COR-L47 (cell line): Measurements from ENCODE around the gene CYP2E1.
"Not testable (repeated sequence)": the region's sequence is repeated elsewhere in the genome, so short reads cannot be mapped to it uniquely, and the experiment has no call there.

ENCODE experiments used
- DNase-seq: peaks from one replicate; lab custom pipeline; 2025; lab: John Stamatoyannopoulos, UW

Gene CYP2E1

DNA sequence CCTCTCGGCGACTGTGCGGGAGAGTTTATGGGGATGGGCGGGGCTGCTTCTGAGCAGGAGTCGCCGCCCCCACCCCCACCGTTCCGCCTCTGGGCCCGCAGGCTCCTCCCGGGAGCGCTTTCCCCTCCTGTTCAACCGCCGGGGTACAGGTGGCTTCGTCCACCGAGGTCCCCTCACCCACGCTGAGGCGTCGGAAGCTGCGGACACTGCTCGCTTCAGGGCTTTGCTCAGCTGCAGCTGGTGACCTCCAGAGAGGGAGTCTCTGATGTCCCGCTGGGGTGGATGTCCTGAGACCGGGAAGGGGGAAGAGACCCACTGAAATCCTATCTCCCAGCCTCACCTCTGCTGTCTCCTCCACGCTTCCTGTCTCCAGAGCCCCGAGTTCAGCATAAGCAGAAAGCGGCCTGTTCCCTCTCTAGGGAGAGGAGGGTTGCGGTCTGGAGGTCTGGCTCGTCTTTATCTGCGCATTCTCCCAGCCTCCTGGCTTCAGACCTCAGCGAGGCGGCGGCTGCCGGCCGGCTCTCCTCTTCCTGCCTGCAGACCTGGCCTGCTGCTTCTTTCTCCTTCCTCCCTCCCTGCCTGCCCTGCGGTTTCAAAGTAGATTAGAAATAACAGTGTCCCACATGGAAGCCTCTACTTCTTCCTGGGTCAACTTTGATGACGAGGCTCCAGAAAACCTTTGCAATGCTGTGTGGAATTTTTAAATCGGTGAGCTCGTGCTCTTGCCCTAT is 1.8 kb downstream of the CYP2E1 start:
- no peak for DNase-seq

DNA sequence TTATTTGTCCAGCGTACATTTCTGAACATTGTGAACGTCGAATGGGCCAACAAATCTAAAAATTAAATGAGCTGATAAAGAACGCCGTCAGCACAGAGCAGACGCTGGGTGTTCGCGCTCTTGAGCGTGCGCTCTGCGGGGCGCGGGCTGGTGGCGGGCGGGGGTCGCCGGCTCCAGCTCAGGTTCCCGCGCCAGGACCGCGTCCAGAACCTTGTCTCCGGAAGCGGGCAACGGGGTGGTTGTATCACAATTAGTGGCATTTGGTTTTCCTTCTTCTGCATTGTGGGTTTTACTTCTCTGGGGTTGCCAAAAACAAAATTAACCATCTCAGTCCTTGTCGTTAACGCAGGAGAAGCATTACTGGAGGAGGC is 2.4 kb downstream of the CYP2E1 start:
- DNase-seq = no peak

DNA sequence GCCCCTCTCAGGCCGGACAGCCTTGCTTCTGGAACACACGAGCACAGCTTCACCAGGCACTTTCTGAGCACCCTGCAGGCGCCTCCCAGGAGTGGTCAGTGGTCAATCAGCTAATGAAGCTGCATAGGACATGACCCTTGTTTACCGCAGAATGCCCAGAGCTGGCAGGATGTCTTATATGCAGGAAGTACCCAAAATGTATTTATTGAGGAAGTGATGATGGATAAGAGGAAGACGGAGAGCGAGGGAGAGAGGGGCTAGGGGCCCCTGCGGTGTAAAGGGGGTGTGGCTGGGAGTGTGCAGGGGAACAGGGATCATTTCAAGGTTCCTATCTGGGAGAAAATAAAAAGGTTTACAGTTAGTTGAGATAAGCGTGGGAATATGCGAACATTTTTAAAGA is 3.3 kb downstream of the CYP2E1 start:
- no peak for DNase-seq

DNA sequence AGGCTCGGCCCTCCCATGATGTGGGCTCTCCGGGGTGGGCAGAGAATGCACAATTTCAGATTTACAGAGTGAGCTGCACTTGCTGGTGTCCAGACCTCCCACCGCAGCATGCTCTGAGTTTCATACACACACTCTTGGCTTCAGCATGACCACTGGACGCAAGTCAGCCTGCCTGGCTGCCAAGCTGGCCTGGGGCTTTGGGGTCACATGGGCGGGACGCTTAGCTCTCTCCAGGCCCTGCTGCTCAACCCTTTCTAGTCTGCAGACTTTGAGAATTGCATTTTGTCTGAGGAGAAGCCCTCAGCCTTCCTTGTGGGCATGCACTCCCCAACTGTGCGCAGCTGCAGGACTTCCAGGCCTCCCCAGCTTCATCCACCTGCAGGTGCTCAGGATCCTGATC is 5.7 kb downstream of the CYP2E1 start:
- no peak for DNase-seq

DNA sequence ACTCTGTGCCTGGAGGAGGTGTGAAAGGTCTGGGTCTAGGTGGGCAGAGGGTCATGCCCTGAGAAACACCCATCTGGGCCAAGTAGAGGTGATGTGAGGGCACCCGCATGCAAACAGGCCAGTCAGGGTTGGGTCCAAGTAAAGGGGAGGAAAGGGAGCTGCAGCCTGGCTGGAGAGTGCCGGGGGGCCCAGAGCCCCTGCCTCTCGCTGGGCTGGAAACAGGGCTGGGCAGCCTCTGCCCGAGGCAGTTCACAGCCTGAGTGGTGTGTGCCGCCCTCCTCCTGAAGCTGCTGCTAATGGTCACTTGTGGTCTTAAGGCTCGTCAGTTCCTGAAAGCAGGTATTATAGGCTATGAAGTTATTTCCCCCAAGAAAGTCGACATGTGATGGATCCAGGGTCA is 7.3 kb downstream of the CYP2E1 start:
- no peak for DNase-seq

DNA sequence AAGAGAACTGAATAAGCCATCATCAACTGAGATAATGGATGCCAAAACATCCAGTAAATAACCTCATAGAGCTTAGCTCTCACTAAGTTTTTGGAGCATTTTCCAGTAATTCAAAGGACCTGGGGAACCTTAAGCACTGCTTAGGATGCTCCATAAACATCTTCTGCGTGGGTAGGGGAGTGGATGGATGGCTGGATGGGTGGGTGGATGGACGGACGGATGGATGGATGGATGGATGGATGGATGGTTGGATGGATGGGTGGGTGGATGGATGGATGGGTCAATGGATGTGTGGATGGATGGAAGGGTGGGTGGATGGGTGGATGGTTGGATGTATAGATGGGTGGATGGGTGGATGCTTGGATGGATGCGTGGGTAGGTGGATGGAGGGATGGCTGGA is 9.0 kb downstream of the CYP2E1 start:
- DNase-seq = no peak

DNA sequence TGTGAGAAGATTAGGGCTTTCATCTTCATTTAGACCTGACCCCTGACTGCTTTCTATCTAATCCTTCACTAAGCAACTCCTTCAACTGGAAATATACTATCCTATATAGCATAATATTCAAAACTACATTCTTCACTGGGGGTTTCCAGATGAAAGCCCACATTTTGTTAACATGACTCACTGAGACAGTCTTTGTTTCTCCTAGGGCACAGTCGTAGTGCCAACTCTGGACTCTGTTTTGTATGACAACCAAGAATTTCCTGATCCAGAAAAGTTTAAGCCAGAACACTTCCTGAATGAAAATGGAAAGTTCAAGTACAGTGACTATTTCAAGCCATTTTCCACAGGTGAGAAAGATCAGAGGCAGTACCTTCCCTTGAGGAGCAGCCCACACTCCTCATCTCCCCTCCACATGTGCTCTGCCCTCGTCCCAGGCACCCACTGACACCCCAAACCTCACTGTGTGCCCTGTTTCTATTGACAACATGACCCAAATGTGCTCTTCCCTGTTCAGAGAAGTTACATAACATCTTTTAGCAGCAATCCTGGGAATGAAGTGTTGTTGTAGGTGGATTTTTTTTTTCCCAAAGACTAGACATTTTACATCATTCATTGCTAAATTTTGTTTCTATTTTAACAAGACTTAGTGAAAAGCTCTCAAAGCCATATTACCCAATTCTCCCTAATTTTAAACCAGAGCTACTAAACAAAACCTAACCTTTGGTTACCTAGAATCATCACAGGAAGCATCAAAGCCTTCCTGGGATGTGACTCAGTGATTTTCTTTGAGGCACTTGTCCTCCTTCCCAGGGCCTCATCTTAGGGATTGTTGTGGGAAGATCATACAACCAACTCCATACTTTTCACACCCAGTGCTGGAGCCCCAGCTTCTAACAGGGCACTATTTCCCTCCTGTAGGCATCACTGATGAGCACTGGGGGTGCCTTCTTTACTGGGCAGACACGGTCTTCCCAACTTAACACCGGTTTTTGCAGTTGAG is 10.7 kb downstream of the CYP2E1 start:
- no peak for DNase-seq

DNA sequence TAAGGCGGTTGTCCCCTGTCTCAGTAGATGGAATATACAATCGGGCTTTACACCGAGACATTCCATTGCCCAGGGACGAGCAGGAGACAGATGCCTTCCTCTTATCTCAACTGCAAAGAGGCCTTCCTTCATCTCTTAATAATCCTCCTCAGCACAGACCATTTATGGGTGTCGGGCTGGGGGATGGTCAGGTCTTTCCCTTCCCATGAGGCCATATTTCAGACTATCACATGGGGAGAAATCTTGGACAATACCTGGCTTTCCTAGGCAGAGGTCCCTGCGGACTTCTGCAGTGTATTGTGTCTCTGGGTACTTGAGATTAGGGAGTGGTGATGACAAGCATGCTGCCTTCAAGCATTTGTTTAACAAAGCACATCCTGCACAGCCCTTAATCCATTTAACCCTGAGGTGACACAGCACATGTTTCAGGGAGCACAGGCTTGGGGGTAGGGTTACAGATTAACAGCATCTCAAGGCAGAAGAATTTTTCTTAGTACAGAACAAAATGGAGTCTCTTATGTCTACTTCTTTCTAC is 14.3 kb downstream of the CYP2E1 start:
- DNase-seq = not testable (repeated sequence)

DNA sequence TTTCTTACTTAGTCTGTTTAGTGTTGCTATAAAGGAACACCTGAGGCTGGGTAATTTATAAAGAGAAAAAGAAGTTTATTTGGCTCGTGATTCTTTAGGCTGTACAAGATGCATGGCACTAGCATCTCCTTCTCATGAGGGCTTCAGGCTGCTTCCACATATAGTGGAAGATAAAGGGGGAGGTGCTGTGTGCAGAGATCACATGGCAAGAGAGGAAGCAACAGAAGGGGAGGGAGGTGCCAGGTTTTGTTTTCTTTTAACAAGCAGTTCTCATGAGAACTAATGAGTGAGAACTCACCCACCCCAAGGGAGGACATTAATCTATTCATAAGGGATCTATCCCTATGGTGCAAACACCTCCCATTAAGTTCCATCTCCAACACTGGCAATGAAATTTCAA is 17.3 kb downstream of the CYP2E1 start:
- no peak for DNase-seq

DNA sequence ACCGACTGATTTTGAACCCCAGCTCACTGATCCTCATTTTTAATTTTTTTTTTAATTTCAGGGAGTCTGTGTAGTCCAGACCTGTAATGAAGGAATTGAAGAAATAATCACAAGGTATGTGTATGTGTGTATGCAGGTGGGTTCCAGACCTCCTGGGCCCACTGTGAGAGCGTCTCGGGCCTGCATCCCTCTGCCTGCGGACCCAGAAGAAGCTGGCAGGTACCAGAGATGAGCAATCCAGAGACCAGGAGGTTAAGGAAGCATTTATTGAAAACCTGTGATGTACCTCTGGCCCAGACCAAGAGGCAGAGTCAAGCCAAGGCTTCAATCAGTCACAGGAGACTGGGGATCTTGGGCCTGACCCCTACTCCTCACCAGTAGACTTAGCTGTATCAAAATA is 27.4 kb downstream of the CYP2E1 start:
- DNase-seq = no peak

DNA sequence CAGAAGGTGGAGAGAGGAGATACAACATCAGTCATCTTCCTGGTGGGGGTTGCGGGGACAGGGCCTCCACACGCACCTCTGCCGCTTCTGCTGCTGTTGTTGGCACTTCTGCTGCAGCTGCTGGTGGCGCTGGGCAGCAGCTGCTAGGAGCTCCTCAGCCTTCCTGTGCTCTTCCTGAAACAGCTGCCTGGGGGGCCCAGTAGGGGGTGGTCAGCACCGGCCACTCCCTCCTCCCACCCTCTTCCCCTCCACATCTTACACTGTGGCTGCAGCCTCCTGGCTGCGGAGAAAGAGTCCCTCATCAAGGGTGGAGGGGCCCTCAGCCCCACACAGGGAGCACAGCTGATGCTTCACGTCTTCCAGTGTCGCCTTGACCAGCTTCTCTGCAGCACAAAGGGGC is 28.4 kb downstream of the CYP2E1 start:
- no peak for DNase-seq

DNA sequence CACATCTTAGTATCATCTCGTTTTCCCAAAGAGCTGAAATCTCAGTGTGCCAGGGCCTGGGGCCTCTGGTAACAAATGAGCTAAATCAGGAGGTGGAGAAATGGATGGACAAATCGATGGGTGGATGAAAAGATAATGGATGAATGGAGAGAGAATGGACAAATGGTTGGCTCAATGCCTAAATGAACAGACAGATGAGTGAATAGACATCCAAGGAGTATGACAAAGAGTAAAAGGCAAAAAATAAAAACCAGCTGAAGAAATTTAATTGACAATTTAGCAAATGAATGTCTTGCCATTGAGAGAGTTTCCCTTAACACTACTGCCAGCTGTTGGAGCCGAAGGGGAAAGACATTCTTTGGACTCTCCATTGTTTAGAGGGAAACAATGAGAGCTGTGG is 30.2 kb downstream of the CYP2E1 start:
- DNase-seq = no peak

DNA sequence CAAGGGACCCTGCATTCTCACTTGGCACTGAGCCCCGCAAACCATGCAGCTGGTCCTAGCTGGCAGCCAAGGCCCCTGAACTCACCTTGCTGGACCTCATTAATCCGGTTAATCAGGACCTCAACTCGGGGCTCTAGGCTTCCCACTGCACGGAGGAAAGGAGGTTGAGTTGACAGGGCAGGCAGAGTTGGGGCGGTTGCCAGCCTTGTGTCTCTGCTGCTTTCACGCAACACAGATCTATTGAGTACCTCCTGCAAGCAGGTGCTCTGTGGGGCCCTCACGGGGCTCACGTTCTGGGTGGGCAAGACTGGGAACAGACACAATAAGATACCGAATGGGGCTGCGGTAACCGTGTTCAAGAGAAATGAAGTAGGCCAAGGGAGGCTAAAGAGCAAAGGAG is 32.1 kb downstream of the CYP2E1 start:
- no peak for DNase-seq

DNA sequence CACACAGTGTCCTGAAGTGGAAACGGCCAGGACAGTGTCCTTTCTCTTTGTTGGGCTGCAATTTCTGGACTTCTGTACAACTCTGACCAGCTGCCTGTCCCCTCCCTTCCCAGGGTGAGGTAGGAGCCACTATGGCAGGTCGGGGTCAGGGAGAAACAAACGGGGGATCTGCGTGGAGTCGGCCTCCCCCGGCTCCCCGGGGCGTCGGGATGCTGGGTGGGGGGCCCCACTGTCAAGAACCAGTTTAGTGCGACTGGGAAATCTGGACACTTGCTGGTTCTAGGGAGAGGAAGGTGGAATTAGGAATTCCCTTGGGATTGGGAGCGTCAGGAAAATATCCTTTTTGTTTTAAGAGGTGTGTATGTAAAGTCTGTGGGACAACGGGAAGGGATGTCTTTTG is 37.7 kb downstream of the CYP2E1 start:
- DNase-seq = no peak

DNA sequence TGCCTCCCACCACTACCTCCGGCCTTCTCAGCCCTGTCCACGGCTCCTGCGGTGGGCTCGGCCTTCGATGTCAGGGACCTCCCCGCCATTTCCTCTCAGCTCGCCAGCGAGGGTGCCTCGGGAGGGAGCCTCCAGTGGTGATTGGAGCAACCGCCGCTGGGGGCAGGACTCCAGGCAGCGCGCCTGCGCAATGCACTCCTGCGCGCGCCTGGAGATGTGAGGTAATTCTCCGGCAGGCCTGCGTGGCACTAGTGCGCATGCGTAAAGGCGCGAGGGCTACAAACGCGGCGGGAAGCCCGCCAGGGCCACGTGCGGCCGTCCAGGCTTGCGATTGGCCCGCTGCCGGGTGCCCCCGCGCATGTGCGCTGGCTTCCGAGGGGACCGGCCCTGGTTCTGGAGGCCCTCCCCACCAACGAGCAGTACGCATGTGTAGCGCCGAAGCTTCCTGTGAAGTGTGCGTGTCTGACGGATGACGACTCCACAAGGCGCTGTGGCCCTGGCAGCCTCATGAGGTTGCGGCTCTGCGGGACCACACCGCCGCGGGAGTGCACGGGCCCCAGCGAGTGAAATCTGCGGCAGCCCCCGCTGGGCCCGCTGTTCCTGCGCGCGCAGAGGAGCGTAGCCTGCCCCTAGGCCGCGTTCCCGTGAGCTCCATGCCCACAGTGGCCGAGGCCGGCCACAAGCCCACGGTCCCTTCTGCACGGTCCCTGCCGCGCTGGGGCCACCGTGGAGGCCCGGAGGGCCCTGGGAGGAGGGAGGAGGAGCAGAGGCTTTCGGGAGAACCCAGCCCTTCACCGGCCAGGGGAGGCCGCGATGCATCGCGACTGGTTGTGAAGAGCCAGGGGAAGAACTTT is 38.5 kb downstream of the CYP2E1 start, which contains the start of gene SYCE1:
Gene SYCE1, minus strand, starts transcription at position 143 of the 854 bp plus-strand sequence. Its CDS starts 54 bp downstream, at position 89.
- DNase-seq = no peak

DNA sequence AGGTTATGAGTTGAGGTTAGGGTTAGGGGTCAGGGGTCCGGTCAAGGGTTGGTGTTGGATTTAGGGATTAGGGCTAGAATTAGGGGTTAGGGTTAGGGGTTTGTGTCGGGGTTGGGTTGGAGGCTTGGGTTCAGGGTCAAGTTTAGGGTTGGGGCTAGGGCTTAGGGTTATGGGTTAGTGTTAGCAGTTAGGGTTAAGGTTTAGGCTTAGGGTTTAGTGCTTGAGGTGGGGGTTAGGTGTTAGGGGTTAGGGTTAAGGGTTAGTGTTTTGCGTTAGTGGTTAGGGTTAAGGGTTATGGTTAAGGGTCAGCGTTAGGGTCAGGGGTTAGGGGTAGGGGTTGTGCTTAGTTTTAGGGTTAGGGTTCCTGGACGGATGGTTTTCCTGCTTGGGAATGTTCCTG is 40.0 kb downstream of the CYP2E1 start:
- no peak for DNase-seq

DNA sequence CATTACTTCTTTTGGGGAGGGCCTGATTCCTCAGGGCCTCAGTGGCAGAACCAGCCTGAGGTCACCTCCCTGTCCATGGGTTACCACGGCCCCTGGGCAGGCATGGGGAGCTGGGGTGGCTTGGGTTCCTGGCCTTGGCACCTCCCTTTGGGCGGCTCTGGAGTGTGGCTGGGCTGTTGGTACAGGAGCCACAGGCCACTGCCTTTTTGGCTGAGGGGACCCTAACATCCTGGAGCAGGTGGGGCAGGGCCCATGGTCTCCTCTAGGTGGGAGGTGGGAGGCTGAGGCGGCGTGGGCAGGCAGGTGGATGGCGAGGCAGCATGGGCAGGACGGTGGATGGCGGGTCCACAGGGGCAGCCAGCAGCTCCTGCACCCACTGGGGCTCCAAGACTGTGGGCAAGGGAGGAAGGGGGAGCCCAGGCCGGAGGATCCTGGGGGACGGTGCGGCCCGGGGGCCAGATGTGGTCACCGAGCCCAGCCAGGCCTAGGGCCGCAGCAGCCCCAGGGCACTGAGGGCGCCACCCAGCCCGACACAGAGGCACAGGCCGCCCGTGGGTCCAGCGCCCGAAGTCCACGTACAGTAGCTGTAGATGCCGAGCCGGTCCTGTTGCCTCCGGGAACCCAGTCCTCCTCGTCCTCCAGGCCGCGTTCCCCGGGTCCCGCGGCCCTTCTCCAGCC is 40.6 kb downstream of the CYP2E1 start:
- no peak for DNase-seq

DNA sequence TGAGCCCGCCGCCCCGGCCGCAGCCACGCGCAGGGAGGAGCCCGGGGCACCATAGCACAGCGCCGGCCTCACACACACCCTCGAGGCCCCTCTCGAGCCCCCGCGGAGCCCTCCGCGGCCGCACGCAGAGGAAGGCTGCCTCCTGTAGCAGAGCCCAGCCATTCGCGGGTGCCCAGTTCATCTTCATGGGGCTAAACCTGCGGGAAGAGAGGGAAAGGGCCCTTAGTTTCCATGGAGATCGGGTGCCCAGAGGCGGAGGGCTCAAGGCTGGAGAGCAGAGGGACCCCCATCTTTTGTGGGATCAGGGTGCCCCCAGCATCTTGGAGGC is 41.1 kb downstream of the CYP2E1 start:
- no peak for DNase-seq

DNA sequence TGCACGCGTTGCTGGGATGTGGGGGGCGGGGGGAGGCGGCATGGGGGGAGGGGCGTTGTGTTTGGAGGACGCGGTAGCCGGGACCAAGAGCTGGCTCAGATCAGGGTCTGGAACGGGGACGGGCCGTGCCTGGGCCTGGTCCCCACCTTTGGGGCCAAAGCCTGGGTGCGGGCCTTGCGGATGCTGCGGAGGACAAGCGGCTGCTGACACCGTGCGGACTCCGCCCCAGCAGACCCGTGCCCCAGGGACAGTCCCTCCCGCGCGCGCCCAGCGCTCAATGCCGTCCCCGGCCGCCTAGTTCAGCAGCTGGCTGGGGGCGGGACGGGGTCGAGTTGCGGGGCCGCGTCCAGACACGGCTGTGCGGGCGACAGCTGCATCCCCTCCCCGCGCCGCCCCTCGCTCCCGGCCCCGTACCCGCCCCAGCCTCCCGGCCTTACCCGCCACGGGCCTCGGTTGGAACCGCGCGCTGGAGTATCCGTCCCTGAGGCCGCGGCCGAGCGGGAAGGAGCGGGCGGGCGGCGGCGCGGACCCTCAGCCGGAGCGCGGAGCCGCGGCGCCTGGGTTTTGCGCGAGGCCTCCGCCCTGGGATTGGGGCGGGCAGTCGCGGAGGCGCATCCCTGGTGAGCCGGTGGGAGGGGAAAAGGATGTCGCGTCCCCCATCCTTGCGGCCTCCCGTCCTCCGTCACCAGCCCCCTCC is 41.8 kb downstream of the CYP2E1 start:
- not testable (repeated sequence) for DNase-seq

DNA sequence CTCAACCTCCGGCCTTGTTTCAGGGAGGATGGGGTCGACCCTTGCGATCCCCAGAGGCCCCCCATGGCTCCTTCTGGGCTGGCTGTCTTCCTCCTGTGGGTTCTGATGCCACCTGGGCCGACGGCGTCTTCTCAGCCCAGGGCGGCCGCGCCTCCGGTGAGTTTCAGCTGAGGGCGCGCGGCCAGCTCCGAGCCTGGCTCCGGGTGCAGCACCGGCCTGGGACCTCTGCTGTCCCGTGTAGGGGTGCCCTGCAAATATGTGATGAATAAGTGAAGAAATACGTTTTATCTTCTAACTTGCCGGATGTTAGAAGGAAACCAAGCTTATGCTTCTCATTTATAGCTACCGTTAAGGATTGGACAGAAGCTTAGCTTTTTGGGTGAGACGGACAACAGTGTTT is 42.6 kb downstream of the CYP2E1 start:
- not testable (repeated sequence) for DNase-seq

DNA sequence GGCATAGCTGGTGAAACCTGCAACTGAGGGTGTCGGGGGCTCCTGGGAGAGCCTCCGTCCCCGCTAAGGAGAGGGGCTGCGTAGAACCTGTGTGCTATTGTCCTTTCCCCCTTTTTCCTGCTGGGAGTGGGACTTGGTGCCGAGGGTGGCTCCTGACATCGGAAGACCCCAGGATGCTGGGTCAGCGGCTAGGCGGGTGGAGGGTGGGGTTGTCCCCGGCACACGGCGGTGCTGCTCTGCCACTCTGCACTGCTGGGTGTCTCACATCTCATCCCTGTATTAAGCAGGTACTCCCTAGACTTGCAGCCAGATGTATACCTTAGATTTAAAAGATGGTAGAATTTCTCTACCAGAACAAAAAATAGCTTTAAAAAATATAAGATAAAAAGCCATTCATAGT is 44.9 kb downstream of the CYP2E1 start:
- DNase-seq = not testable (repeated sequence)
